Mucosa of rectum (tissue), 2 donors: Measurements from ENCODE around the gene IGFL1.
"Not testable (repeated sequence)": the region's sequence is repeated elsewhere in the genome, so short reads cannot be mapped to it uniquely, and the experiment has no call there.

Source experiments
- H3K27ac ChIP-seq, 2 donors: one replicate each; pipeline ENCODE4 v1.7.0; 2013; ENCODE audit warnings: inconsistent platforms in 2 of 2, low read depth in 2 of 2, low read length in 2 of 2
- H3K27me3 ChIP-seq, 2 donors: one replicate each; pipeline ENCODE4 v1.7.0; 2013; ENCODE audit warnings: low read length in 2 of 2; ENCODE audit not compliant: control insufficient read depth in 2 of 2, insufficient read depth in 2 of 2
- H3K36me3 ChIP-seq, 2 donors: one replicate each; pipeline ENCODE4 v1.7.0; 2013; ENCODE audit warnings: low read length in 2 of 2; ENCODE audit not compliant: control insufficient read depth in 2 of 2, insufficient read depth in 2 of 2
- H3K4me1 ChIP-seq, 2 donors: one replicate each; pipeline ENCODE4 v1.7.0; 2013; ENCODE audit warnings: low read length in 2 of 2, mild to moderate bottlenecking in 1 of 2; ENCODE audit not compliant: control insufficient read depth in 2 of 2, insufficient read depth in 2 of 2
- H3K4me3 ChIP-seq, 2 donors: one replicate each; pipeline ENCODE4 v1.7.0; 2013; ENCODE audit warnings: low read length in 2 of 2
- H3K9ac ChIP-seq, 2 donors: one replicate each; pipeline ENCODE4 v1.7.0; 2013; ENCODE audit warnings: low read length in 2 of 2, low read depth in 1 of 2, mild to moderate bottlenecking in 1 of 2
- H3K9me3 ChIP-seq, 2 donors: one replicate each; pipeline ENCODE4 v1.7.0; 2013; ENCODE audit warnings: low read length in 2 of 2; ENCODE audit not compliant: control insufficient read depth in 2 of 2
- donor health status: healthy.
- donor health status: Normal muscosa, but diverticular disease.

The IGFL1 gene

DNA sequence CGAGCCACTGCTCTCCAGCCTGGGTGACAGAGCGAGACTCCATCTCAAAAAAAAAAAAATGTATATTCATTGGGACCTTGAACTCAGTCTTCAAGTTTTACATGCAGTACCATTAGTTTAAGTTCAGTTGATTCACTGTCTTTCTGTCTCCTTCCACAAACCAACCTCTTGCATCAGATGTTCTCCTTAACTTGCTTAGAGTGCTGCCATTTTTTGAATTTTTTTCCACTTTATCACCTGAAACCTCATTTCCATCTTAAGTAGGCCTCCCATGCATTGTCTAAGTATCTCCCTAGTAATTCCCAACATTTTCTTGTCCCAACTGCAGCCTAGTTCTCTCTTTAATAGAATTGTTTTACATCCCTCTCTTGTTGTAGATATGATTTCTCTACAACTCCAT, 8.6 kb downstream of the IGFL1 start:
- H3K27me3 ChIP-seq, H3K9ac ChIP-seq, H3K27ac ChIP-seq, H3K4me3 ChIP-seq, H3K4me1 ChIP-seq, H3K36me3 ChIP-seq, H3K9me3 ChIP-seq: not testable (repeated sequence)

DNA sequence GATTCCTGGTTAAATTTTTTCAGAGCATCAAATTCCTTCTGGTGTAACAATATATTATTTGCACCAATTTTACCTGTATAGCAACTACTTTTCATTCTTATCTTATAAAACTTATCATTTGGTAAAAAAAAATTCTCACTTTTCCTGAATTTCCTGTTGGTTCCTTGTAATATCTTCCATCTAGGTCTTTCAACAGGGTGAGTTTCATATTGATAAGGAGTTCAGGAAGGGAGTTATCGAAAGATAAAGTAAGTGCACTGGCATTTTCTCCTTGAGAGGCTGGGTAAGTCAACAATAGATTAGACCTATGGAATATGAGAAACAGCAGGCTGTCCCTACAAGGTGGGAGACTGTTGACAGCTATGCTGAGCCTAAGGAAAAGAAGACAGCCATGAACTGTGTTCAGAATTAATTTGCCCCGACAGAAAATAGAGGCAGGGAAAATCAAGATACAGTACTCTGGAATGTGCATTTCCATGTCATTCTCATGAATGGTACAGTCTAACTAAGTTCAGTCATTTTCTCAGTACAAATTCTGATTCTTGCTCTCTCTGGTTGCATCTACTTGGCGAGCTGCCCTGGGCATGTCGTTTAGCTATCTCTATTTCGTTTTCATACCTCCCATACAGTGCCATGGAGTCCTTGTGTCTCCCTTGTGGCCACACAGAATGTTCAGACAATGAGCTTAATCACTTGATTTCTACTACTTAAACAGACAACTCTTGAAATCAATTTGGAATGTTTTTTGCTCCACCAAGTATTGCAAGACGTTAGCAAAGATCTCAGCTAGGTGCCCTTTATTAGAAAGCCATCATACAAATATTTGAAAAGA, 9.9 kb downstream of the IGFL1 start:
- Histone ChIP-seq H3K4me3 (no peak overlapping the region), H3K9ac (no peak overlapping the region), H3K9me3 (no peaks in the 10 kb centered on the region), H3K36me3 (no peaks in the 10 kb centered on the region), H3K27ac (no peak overlapping the region), H3K4me1 (no peaks in the 10 kb centered on the region), H3K27me3 (peaks cover 0 to 5% of the 10 kb centered on the region in 2 donors)

DNA sequence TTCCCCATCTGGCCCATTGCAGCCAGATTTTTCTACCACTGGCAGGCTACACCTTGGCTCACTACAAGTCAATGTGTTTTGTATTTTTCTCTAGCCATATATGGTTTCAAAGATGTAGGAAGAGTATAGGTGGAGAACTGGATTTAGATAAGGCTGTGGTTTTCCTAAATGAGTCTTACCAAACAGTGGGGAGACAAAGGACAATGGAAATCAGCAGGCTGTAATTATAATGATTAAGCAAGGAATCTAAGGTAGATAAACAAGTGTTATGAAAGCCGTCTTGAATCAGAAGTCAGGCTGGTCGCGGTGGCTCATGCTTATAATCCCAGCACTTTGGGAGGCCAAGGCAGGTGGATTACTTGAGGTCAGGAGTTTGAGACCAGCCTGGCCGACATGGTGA, 11.2 kb downstream of the IGFL1 start:
- peaks cover 0 to 7% of the 10 kb centered on the region in 2 donors for H3K27me3 ChIP-seq
- no peaks in the 10 kb centered on the region for H3K9me3 ChIP-seq
- H3K4me3 ChIP-seq: no peak overlapping the region
- H3K27ac ChIP-seq: no peak overlapping the region
- no peaks in the 10 kb centered on the region for H3K4me1 ChIP-seq
- no peak overlapping the region for H3K9ac ChIP-seq
- H3K36me3 ChIP-seq: no peaks in the 10 kb centered on the region

DNA sequence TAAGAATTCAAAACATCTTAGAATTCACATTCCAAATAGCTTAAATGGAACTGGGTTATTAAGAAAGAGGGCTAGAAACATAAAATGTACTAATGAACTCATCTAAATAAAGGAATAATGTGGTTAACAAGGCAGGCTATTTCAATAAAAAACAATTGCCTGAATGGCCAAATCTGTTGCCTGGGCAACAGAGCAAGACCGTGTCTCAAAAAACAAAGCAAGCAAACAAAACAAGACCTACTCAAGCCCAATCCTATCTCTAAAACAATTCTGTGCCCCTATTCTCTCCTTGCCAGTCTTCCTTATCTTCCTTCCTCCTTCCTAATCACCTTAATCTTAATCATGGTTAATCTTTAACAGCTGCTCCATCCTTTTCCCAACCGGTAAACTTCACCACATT, 12.1 kb downstream of the IGFL1 start:
- no peak overlapping the region for H3K9ac ChIP-seq
- no peak overlapping the region for H3K4me3 ChIP-seq
- no peaks in the 10 kb centered on the region for H3K36me3 ChIP-seq
- no peaks in the 10 kb centered on the region for H3K9me3 ChIP-seq
- no peak overlapping the region for H3K27ac ChIP-seq
- H3K27me3 ChIP-seq: peaks cover 1 to 14% of the 10 kb centered on the region in 2 donors
- no peaks in the 10 kb centered on the region for H3K4me1 ChIP-seq

DNA sequence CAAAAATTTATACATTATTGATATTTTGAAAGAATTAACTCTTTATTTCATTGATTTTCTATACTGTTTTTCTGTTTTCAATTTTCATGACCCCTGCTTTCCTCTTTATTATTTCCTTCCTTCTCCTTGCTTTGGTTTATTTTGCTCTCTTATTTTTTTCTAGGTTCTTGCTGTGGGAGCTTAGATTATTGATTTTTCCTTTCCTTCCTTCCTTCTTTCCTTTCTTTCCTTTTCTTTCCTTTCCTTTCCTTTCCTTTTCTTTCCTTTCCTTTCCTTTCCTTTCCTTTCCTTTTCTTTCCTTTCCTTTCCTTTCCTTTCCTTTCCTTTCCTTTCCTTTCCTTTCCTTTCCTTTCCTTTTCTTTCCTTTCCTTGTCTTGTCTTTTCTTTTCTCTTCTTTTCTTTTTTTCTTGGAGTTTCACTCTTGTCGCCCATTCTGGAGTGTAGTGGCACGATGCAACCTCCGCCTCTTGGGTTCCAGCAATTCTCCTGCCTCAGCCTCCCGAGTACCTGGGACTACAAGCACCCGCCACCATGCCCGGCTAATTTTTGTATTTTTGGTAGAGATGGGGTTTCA, 13.6 kb downstream of the IGFL1 start:
- peaks cover 2 to 14% of the 10 kb centered on the region in 2 donors for H3K27me3 ChIP-seq
- not testable (repeated sequence) for H3K9me3 ChIP-seq, H3K4me3 ChIP-seq, H3K27ac ChIP-seq, H3K4me1 ChIP-seq, H3K36me3 ChIP-seq, H3K9ac ChIP-seq

DNA sequence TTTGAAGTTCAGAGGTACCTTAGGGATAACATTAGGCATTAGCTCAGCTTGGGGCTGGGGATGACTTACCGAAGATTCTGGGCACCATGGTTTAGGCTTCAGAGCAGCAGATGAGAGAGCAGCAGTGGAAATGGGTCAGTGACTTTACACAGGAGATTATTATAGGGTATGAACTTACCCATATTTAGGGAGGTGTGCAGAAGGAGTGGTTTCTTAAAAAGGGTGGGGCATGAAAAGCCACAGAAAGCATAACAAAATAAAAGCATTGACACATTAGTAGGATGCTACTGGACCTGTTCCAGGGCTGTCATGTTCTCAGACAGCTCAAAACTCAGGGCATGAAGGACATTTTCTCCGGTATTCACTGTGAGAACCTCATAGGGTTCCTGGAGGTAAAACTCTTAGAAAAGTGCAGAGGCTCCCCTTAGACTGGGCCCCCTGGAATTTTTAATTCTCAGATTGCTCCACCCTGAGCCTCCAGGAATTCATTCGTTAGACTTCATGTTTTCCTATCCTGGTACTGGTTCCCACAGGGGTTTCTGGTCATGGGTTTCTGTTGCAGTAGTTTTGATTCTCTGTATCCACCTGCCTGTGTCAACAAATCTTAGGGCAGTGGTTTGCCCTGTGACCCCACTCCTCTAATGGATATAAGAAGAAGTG, 20.7 kb downstream of the IGFL1 start:
- no peak overlapping the region for H3K27ac ChIP-seq
- H3K27me3 ChIP-seq: peaks cover 9 to 16% of the 10 kb centered on the region in 2 donors

DNA sequence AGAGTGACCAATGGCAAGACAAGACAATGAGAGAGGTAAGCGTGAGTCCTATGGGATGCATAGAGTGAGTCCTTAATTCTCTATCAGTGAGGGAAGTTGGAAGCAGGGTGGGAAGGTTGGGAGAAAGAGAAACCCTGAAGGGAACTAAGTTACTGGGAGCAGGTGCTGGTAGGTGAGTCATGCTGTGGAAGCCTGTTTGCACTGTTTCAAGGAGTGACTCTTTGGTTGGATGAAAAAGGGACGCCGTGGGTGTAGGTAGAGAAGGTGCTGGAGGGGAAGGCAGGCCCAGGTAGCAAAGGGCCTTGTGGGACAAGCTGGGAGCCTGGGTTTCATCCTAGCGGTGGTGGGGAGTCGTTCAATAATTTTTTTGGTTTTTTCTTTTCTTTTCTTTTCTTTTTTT, 21.9 kb downstream of the IGFL1 start:
- Histone ChIP-seq H3K36me3 (no peaks in the 10 kb centered on the region), H3K9ac (no peak overlapping the region), H3K4me1 (no peaks in the 10 kb centered on the region), H3K9me3 (no peaks in the 10 kb centered on the region), H3K27ac (no peak overlapping the region), H3K4me3 (no peak overlapping the region), H3K27me3 (peaks cover 8 to 9% of the 10 kb centered on the region in 2 donors)

More for the DNA sequence above, 20.7 kb downstream of the IGFL1 start:
- no peaks in the 10 kb centered on the region for H3K36me3 ChIP-seq
- no peak overlapping the region for H3K9ac ChIP-seq
- no peak overlapping the region for H3K4me3 ChIP-seq
- H3K4me1 ChIP-seq: no peaks in the 10 kb centered on the region
- no peaks in the 10 kb centered on the region for H3K9me3 ChIP-seq

DNA sequence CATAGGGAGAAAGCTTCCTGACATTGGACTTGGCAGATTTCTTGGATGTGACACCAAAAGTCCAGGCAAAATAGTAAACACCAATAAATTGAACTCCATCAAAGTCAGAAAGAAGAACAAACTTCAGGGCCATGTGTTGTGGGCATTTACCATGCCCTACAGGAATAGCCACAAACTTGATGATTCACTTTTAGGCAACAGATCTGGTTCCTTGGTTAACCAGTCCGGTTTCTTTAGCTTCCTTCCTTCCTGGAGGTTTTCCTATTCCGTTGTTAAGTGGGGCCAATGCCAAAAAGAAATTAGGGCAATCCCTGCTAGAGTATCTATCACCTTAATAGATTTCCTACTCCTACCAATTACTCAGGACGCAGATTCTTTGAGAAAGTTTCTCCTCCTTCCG, 25.2 kb downstream of the IGFL1 start:
- H3K9me3 ChIP-seq: no peaks in the 10 kb centered on the region
- no peak overlapping the region for H3K27ac ChIP-seq
- H3K4me1 ChIP-seq: no peaks in the 10 kb centered on the region
- no peaks in the 10 kb centered on the region for H3K36me3 ChIP-seq
- no peak overlapping the region for H3K4me3 ChIP-seq
- no peak overlapping the region for H3K9ac ChIP-seq
- H3K27me3 ChIP-seq: peaks cover 4% of the 10 kb centered on the region in 2 donors

DNA sequence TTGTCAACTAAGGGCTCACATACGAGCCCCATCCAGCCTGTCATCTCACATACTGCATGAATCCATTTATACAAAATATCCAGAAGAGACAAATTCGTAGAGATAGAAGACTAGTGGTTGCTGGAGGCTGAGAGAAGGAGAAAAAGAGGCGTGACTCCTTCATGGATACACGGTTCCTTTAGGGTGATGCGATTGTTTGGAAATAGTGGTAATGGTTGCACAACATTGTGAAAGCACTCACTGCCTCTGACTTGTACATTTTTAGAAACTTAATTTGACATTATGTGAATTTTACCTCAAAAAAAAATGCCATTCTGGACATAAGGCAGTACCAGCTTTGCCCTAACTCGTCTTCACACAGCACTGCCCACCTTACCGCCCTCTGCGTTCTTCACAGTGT, 27.3 kb downstream of the IGFL1 start:
- no peak overlapping the region for H3K9ac ChIP-seq

DNA sequence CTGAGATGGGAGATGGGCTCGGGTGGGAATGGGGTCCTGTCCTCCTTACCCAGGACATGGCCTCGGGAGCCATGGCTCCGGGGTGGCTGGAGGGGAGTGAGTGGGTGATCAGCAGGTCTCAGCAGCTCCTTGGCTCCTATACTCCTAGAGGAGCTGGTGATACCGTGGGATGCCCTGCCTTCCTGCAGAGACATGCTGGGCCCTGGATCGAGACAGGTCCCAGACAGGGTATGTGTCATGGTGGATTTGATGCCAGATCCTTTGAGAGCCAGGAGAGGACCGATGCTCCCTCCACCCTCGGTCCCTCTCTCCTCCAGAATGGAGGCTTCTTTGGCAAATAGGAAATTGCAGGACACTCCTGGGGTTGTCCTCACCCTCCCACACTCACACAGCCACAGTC, 32.0 kb downstream of the IGFL1 start:
- not testable (repeated sequence) for H3K4me1 ChIP-seq, H3K27me3 ChIP-seq, H3K9ac ChIP-seq, H3K9me3 ChIP-seq, H3K27ac ChIP-seq, H3K4me3 ChIP-seq, H3K36me3 ChIP-seq

More for the DNA sequence above, 27.3 kb downstream of the IGFL1 start:
- Histone ChIP-seq H3K4me1 (no peaks in the 10 kb centered on the region), H3K9me3 (no peaks in the 10 kb centered on the region), H3K36me3 (no peaks in the 10 kb centered on the region), H3K4me3 (no peak overlapping the region), H3K27me3 (peaks cover 7% of the 10 kb centered on the region in 2 donors), H3K27ac (no peak overlapping the region)
